Epithelial cell of esophagus (primary cell): ENCODE results near the gene BHLHE41.

Source experiments
- DNase-seq: peaks from one replicate; pipeline ENCODE4 v3.0.0; 2010; ENCODE audit warnings: low read depth
- H3K4me3 ChIP-seq: 2 replicates; pipeline ENCODE4 v1.5.1; 2011; ENCODE audit warnings: mild to moderate bottlenecking, low read length, control low read depth
- CTCF ChIP-seq: IDR thresholded peaks from 2 replicates; pipeline ENCODE4 v1.5.1; 2011; ENCODE audit warnings: low read depth, mild to moderate bottlenecking, low read length, control low read depth, inconsistent platforms; ENCODE audit not compliant: insufficient read depth; ENCODE audit errors: missing control alignments

BHLHE41 gene

GRCh38 chr12:26162174-26162573 lies 37.3 kb upstream of the BHLHE41 start:
- no peak for TF ChIP-seq CTCF

GRCh38 chr12:26158078-26158764 lies 33.4 kb upstream of the BHLHE41 start:
- TF ChIP-seq CTCF, result peak; percentile 33
- no peak overlapping the region for H3K4me3 ChIP-seq
- peak; percentile 86 for DNase-seq

More at GRCh38 chr12:26162174-26162573, 37.3 kb upstream of the BHLHE41 start:
- no peak for DNase-seq
- no peak overlapping the region for H3K4me3 ChIP-seq

- no peak overlapping the region for H3K4me3 ChIP-seq
- no peak for DNase-seq
- TF ChIP-seq CTCF, result no peak
Measured at GRCh38 chr12:26157001-26157400, 32.2 kb upstream of the BHLHE41 start.

- DNase-seq, result no peak
- TF ChIP-seq CTCF, result no peak
- H3K4me3 ChIP-seq, result no peak overlapping the region
Measured at GRCh38 chr12:26156201-26156871, 31.5 kb upstream of the BHLHE41 start.

- peak; percentile 95 for DNase-seq
- no peak overlapping the region for H3K4me3 ChIP-seq
- TF ChIP-seq CTCF, result no peak
Measured at GRCh38 chr12:26153421-26154154, 28.8 kb upstream of the BHLHE41 start.

- no peak for TF ChIP-seq CTCF
- no peak overlapping the region for H3K4me3 ChIP-seq
- no peak for DNase-seq
Measured at GRCh38 chr12:26152507-26153102, 27.8 kb upstream of the BHLHE41 start.
